Smooth muscle cell of the brain vasculature (primary cell): ENCODE results near the gene DAAM1.

ENCODE experiments used
- DNase-seq: peaks from one replicate; pipeline ENCODE4 v3.0.0-alpha.2; 2012; ENCODE audit warnings: low read depth, low spot score

DAAM1 gene

DNA sequence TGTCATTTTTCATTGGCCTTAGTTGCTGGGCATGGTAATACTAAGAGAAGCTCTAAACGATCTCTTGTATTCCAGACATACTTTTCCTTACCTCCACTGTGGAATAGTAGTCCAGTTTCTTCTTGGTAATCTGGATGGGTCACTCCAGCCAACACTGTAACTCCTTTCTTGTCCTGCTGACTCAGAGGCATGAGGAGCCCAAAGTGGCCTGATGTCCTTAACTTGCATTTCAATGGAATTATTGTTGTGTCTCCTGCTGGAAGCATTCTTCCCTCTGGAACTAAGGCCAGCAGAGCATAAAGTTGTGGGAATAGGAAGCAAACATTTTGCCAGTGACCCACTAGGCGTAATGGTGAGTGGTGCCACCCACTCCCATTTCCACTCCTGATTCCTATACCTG lies 33.1 kb downstream of the DAAM1 start:
- no peak for DNase-seq

DNA sequence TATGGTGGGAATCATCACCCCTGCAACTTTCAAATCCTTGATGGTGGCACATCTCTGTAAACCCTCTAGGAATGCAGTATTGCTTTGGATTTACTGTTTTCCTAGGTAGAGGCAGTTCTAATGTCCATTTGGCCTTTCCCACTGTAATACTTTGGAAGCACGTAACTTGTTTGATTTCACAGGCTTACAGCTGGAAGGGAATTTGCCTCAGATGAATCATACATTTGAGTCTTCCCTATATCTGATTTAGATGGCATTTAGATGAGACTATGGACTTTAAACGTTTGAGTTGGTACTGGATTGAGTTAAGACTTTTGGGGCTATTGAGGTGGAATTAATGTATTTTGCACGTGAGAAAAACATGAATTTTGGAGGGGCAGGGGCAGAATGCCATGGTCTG lies 35.9 kb downstream of the DAAM1 start:
- DNase-seq: no peak

GRCh38 chr14:59225281-59225680 lies 36.8 kb downstream of the DAAM1 start:
- DNase-seq: no peak

- DNase-seq: no peak
Observed at GRCh38 chr14:59228421-59228820, 40.0 kb downstream of the DAAM1 start.

- no peak for DNase-seq
Observed at GRCh38 chr14:59229653-59230406, 41.4 kb downstream of the DAAM1 start.

DNA sequence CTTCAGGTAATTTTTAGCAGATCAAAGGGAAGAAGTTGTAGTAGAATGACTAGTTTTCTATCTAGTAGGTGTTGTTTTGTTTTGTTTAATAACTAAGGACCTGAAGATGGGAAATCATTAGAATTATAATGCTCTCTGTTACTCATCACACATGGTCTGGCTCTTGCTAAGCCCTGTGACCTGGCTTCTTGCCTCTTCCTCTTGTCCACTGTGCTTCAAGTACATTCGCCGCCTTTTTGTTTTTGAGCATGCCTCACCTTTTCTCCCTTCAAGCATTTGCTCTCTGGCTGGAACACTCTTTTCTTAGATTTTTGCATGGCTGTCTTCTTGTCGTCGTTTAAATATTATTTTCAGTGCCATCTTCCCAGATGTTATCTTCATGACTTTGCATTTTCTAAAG lies 47.7 kb downstream of the DAAM1 start:
- DNase-seq: no peak

- no peak for DNase-seq
Observed at GRCh38 chr14:59238216-59238615, 49.7 kb downstream of the DAAM1 start.

GRCh38 chr14:59239022-59239421 lies 50.6 kb downstream of the DAAM1 start:
- DNase-seq: no peak

- no peak for DNase-seq
Observed at GRCh38 chr14:59240356-59240755, 51.9 kb downstream of the DAAM1 start.

- no peak for DNase-seq
Observed at GRCh38 chr14:59241121-59241520, 52.7 kb downstream of the DAAM1 start.

DNA sequence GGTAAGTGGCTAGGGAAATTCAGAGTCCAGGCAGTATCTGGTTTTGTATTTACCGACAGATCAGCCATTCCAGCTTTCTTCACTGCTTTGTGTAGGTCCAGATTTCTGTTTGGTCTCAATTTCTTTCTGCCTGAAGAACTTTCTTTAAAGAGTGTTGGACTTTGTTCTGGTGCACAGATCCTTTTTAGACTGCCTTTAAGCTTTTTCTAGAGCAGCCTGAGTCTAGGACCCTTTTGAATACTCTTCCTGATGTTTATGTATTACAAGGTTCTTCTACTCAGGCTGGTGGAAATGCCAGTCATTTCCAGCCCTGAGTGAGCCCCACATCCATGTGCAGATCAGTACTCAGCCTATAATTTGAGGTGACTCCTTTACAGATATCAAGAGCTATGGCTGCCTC lies 54.7 kb downstream of the DAAM1 start:
- DNase-seq: no peak

DNA sequence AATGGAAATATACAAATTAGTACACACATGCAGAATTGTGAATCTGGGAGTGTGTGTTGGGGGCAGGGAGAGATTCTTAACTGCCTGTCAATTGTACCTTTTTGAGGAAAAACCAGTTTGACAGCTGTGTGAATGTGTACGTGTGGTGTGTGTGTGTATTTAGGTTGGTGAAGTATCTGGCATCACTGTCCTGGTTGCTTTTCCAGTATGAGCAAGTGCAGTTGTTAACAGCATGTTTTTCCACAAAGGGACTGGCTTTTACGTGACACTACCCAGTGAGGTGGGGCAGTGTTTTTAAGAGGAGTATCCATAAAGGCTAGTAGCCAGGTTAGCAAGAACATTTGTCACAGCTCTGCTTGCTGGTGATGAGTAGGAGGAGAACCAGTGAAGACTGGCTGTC lies 56.1 kb downstream of the DAAM1 start:
- no peak for DNase-seq

- DNase-seq: no peak
Observed at GRCh38 chr14:59245809-59246295, 57.4 kb downstream of the DAAM1 start.

GRCh38 chr14:59246566-59246965 lies 58.1 kb downstream of the DAAM1 start:
- DNase-seq: no peak

GRCh38 chr14:59247801-59248584 lies 59.5 kb downstream of the DAAM1 start:
- DNase-seq: no peak

GRCh38 chr14:59249029-59249428 lies 60.6 kb downstream of the DAAM1 start:
- DNase-seq: no peak

DNA sequence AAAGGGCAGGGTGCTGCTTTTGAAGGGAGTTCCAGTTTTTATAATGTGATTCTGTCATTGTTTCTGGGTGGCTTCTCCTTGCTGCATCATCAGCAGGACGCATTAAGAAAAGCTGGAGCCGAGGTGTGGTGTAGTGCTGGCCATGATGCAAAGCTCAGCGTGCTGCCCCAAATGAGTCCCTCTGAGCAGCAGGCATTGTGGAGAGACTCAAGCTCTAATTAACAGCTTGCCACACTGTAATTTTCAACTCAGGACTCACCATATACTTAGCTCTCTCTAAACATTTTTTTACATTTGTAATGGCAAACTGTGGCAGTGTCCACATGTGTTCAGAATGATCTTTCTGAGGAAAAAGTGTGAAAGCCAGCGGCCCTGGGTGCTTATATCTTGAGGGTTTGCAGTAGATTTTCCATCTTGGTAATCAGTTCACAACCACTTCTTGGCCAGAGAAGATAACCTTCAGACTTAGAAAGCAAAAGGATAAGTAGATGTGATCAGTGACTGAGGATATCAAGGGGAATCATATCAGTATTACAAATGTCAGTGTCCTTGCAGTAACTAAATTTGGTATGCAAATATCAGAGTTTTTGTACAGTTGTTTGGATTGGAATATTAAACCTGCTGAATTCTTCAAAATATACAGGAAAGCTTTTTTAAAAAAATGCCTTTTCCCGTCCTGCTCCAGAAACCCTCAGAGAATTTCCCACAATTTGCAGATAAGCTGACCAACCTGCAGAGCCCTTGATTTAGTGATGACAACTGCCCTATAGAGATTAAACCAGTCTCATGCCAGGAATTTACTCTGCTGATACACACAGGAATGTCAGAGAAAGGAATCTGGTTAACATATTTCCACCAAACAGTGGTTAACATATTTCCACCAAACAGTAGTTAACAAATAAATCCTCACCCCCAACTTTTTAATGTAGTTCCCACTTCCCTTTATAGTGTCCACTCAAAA lies 63.6 kb downstream of the DAAM1 start:
- DNase-seq: no peak

- DNase-seq: no peak
Observed at GRCh38 chr14:59252772-59253500, 64.5 kb downstream of the DAAM1 start.

DNA sequence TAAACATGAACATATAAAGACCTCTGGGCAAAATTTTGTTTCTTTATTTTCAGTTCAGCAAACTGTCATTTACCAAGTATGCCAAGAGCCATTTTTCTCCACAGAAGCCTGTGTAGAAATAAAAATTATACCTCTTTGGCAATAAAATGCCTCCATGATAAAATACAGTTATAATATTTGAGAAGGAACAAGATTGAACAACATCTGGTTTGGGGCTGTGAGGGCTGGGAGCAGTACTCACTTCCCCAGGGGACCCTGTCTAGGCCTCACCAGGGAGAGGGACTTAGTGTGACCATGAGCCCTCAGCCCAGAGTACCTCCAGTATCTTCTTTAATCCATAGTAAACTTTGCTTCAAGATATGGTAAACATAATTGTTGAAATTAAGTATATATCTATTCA lies 65.1 kb downstream of the DAAM1 start:
- DNase-seq: no peak

DNA sequence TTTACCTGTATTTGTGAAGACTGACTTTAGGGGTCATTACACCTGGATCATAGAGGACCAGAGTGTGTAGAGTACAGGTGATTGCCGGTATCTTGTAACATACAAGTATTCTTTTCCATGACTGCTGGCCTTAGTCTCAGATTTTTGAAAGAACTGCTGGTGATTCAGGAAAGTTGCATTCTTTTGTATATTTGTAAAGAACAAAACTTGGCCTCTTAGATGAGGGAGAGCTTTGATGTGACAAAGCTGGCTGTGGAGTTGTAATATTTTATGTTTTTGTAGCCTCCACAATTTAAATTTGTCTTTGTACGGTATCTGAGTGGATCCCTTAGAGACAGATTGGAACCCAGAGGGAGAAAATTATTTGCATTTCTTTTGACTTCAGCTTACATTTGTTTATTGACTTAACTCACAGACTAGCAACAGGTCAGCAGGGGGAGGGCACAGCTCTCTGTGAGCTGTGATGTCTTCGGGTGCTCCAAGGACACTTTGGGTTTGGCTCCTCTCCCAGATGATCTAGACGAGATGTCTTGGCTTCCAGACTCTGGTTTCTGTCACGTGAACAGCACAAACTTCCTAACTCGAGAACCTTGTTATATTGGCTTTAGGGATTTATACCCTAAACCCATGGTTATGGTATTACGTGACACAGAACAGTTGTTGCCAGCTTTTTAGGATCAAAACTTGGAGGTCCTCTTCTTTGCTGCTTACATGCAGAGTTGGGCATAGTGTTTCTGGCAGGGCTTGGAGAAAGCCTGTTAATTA lies 65.9 kb downstream of the DAAM1 start:
- peak; percentile 98 for DNase-seq
